Measurements from ENCODE around the gene CFAP54.
A peak's percentile ranks its signal among the peaks of the same experiment; 100 is the strongest.

CFAP54 gene

GRCh38 chr12:96489392-96490056, at the start of gene CFAP54:
Gene CFAP54 (plus strand): TSS chr12:96489577. CDS start chr12:96489610, 33 bp downstream.
- H4K20me1 ChIP-seq (ENCODE audit: insufficient read depth): no peaks in the 10 kb centered on the region
- no peaks in the 10 kb centered on the region for H3K79me2 ChIP-seq (ENCODE audit: insufficient read depth, low read depth)
- H3K27me3 ChIP-seq (ENCODE audit: insufficient read depth, low read depth): no peaks in the 10 kb centered on the region
- H3K4me3 ChIP-seq (IDR thresholded peaks at IDR 0.05; ENCODE audit: insufficient read depth, low read depth, low read length): no peak within 1 kb of the TSS
- peak within 1 kb of the TSS; percentile 68 for H3K4me2 ChIP-seq
- peak; percentile 68 for TF ChIP-seq CTCF (conservative IDR thresholded peaks at IDR 0.05; ENCODE audit: low read depth, low read length)
- H3K36me3 ChIP-seq (ENCODE audit: insufficient read depth): no peaks in the 10 kb centered on the region
- H3K9ac ChIP-seq: peak within 1 kb of the TSS; percentile 78
- peak within 1 kb of the TSS; percentile 84 for H2AFZ ChIP-seq (ENCODE audit: low read depth)
- H3K27ac ChIP-seq: peak within 1 kb of the TSS; percentile 51
- H3K4me1 ChIP-seq (ENCODE audit: low read depth, poor library complexity, severe bottlenecking): peaks cover 23% of the 10 kb centered on the region

GRCh38 chr12:96441816-96442215, 47.6 kb upstream of the CFAP54 start:
- no peaks in the 10 kb centered on the region for H3K4me1 ChIP-seq (ENCODE audit: low read depth, poor library complexity, severe bottlenecking)
- no peak overlapping the region for H2AFZ ChIP-seq (ENCODE audit: low read depth)
- no peak overlapping the region for H3K9ac ChIP-seq
- H3K4me2 ChIP-seq: no peak overlapping the region
- no peaks in the 10 kb centered on the region for H3K36me3 ChIP-seq (ENCODE audit: insufficient read depth)
- H3K27ac ChIP-seq: no peak overlapping the region
- no peaks in the 10 kb centered on the region for H4K20me1 ChIP-seq (ENCODE audit: insufficient read depth)
- H3K4me3 ChIP-seq (IDR thresholded peaks at IDR 0.05; ENCODE audit: insufficient read depth, low read depth, low read length): no peak overlapping the region
- H3K79me2 ChIP-seq (ENCODE audit: insufficient read depth, low read depth): no peaks in the 10 kb centered on the region
- TF ChIP-seq CTCF (conservative IDR thresholded peaks at IDR 0.05; ENCODE audit: low read depth, low read length): no peak
- H3K27me3 ChIP-seq (ENCODE audit: insufficient read depth, low read depth): no peaks in the 10 kb centered on the region

- Histone ChIP-seq H4K20me1 (ENCODE audit: insufficient read depth) (no peaks in the 10 kb centered on the region), H3K36me3 (ENCODE audit: insufficient read depth) (no peaks in the 10 kb centered on the region), H3K4me3 (IDR thresholded peaks at IDR 0.05; ENCODE audit: insufficient read depth, low read depth, low read length) (no peak overlapping the region), H3K4me1 (ENCODE audit: low read depth, poor library complexity, severe bottlenecking) (no peaks in the 10 kb centered on the region), H3K27me3 (ENCODE audit: insufficient read depth, low read depth) (no peaks in the 10 kb centered on the region), H3K27ac (no peak overlapping the region), H3K9ac (no peak overlapping the region), H3K4me2 (no peak overlapping the region), H2AFZ (ENCODE audit: low read depth) (no peak overlapping the region), H3K79me2 (ENCODE audit: insufficient read depth, low read depth) (no peaks in the 10 kb centered on the region)
- no peak for TF ChIP-seq CTCF (conservative IDR thresholded peaks at IDR 0.05; ENCODE audit: low read depth, low read length)
These were observed 46.5 kb upstream of the CFAP54 start for GRCh38 chr12:96442906-96443305.

- Histone ChIP-seq H3K4me1 (ENCODE audit: low read depth, poor library complexity, severe bottlenecking) (no peaks in the 10 kb centered on the region), H3K9ac (no peak overlapping the region), H3K36me3 (ENCODE audit: insufficient read depth) (no peaks in the 10 kb centered on the region), H3K79me2 (ENCODE audit: insufficient read depth, low read depth) (no peaks in the 10 kb centered on the region), H2AFZ (ENCODE audit: low read depth) (no peak overlapping the region), H3K4me3 (IDR thresholded peaks at IDR 0.05; ENCODE audit: insufficient read depth, low read depth, low read length) (no peak overlapping the region), H4K20me1 (ENCODE audit: insufficient read depth) (no peaks in the 10 kb centered on the region), H3K4me2 (no peak overlapping the region), H3K27ac (no peak overlapping the region), H3K27me3 (ENCODE audit: insufficient read depth, low read depth) (no peaks in the 10 kb centered on the region)
- no peak for TF ChIP-seq CTCF (conservative IDR thresholded peaks at IDR 0.05; ENCODE audit: low read depth, low read length)
These were observed 45.0 kb upstream of the CFAP54 start for GRCh38 chr12:96444399-96444798.
